Stimulated activated CD4-positive, alpha-beta T cell treated with anti-CD3 and anti-CD28 coated beads, TNF-alpha, amount 100 ng/mL, for 1 hour (primary cell): ENCODE data around the gene PRKACA.
"Not testable (repeated sequence)": the region's sequence is repeated elsewhere in the genome, so short reads cannot be mapped to it uniquely, and the experiment has no call there.

ENCODE experiments used
- DNase-seq, 3 donors: peaks; one replicate each; pipeline ENCODE4 v3.0.0-alpha.2; 2020; ENCODE audit warnings: low read depth in 3 of 3, low spot score in 1 of 3

PRKACA gene

GRCh38 chr19:14148751-14149410, 31.3 kb upstream of the PRKACA start:
- no peak for DNase-seq

GRCh38 chr19:14147797-14148605, 30.4 kb upstream of the PRKACA start:
- DNase-seq, result no peak

- no peak for DNase-seq
Measured at GRCh38 chr19:14146789-14147216, 29.2 kb upstream of the PRKACA start.

GRCh38 chr19:14146169-14146568, 28.6 kb upstream of the PRKACA start:
- not testable (repeated sequence) for DNase-seq

- DNase-seq, result no peak
Measured at GRCh38 chr19:14145381-14145780, 27.8 kb upstream of the PRKACA start.

- DNase-seq, result no peak
Measured at GRCh38 chr19:14142262-14143190, 25.0 kb upstream of the PRKACA start.

- DNase-seq, result no peak
Measured at GRCh38 chr19:14141041-14141440, 23.5 kb upstream of the PRKACA start.

- DNase-seq, result no peak
Measured at GRCh38 chr19:14139944-14140343, 22.4 kb upstream of the PRKACA start.

- DNase-seq, result no peak
Measured at GRCh38 chr19:14138576-14139265, 21.2 kb upstream of the PRKACA start.

GRCh38 chr19:14136509-14137281, 19.1 kb upstream of the PRKACA start, which contains the start of gene ASF1B:
ASF1B (minus strand) TSS chr19:14136589; CDS start chr19:14136456, 133 bp downstream.
- peak; percentile 89 to 96 (median 95) for DNase-seq

- no peak for DNase-seq
Measured at GRCh38 chr19:14135985-14136508, 18.5 kb upstream of the PRKACA start.

- no peak for DNase-seq
Measured at GRCh38 chr19:14135355-14135754, 17.8 kb upstream of the PRKACA start.

GRCh38 chr19:14127929-14128509, 10.5 kb upstream of the PRKACA start:
- DNase-seq, result no peak

GRCh38 chr19:14127176-14127575, 9.6 kb upstream of the PRKACA start:
- no peak for DNase-seq

- no peak for DNase-seq
Measured at GRCh38 chr19:14122924-14123323, 5.4 kb upstream of the PRKACA start.

GRCh38 chr19:14120497-14120780, 2.9 kb upstream of the PRKACA start:
- no peak for DNase-seq

- no peak for DNase-seq
Measured at GRCh38 chr19:14119644-14120496, 2.3 kb upstream of the PRKACA start.

GRCh38 chr19:14119146-14119545, 1.6 kb upstream of the PRKACA start:
- no peak for DNase-seq
